Measurements from ENCODE around the gene PTTG1. TPM values are rescaled to one million over a fixed set of nuclear protein-coding genes. Genes with fewer than 3 reads are reported as not detected.

The PTTG1 gene
- total RNA-seq, 1 experiment from 2014 or later: 239 TPM

- TF ChIP-seq, protein P1, sequence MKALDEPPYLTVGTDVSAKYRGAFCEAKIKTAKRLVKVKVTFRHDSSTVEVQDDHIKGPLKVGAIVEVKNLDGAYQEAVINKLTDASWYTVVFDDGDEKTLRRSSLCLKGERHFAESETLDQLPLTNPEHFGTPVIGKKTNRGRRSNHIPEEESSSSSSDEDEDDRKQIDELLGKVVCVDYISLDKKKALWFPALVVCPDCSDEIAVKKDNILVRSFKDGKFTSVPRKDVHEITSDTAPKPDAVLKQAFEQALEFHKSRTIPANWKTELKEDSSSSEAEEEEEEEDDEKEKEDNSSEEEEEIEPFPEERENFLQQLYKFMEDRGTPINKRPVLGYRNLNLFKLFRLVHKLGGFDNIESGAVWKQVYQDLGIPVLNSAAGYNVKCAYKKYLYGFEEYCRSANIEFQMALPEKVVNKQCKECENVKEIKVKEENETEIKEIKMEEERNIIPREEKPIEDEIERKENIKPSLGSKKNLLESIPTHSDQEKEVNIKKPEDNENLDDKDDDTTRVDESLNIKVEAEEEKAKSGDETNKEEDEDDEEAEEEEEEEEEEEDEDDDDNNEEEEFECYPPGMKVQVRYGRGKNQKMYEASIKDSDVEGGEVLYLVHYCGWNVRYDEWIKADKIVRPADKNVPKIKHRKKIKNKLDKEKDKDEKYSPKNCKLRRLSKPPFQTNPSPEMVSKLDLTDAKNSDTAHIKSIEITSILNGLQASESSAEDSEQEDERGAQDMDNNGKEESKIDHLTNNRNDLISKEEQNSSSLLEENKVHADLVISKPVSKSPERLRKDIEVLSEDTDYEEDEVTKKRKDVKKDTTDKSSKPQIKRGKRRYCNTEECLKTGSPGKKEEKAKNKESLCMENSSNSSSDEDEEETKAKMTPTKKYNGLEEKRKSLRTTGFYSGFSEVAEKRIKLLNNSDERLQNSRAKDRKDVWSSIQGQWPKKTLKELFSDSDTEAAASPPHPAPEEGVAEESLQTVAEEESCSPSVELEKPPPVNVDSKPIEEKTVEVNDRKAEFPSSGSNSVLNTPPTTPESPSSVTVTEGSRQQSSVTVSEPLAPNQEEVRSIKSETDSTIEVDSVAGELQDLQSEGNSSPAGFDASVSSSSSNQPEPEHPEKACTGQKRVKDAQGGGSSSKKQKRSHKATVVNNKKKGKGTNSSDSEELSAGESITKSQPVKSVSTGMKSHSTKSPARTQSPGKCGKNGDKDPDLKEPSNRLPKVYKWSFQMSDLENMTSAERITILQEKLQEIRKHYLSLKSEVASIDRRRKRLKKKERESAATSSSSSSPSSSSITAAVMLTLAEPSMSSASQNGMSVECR (CRISPR knock-in tag; IDR thresholded peaks at IDR 0.05; ENCODE audit: borderline replicate concordance): no peak
- TF ChIP-seq MLX (CRISPR knock-in tag; IDR thresholded peaks at IDR 0.05) (no peak), ERG (CRISPR knock-in tag; IDR thresholded peaks at IDR 0.05) (no peak), ZNF232 (CRISPR knock-in tag; IDR thresholded peaks at IDR 0.05) (no peak), ZNF263 (CRISPR knock-in tag; IDR thresholded peaks at IDR 0.05; ENCODE audit: low read depth) (no peak)
Observed at GRCh38 chr5:160445751-160446150, 24.1 kb downstream of the PTTG1 start (continued).

DNA sequence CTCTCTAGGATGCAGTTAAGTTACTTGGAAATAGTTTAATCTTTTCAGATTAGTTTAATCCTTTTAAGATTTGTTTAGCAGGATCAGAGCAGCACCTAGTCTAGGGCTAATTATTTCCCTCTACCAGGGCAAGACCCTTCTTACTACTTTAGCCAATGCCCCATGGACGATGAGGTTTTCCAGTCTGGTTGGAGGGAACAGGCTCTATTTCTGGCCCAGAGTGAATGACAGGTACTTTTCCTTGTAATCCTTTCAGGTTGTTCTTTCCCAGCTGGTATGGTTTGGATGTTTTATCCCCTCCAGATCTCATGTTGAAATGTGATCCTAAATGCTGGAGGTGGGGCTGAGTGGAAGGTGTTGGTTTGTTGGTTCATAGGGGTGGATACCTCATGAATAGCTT, 27.2 kb downstream of the PTTG1 start:
- H3K27me3 Mint-ChIP-seq (ENCODE audit: low read depth): no peaks in the 10 kb centered on the region; the same call in 1 of the 2 replicates
- ATAC-seq (no peak), DNase-seq (ENCODE audit: low spot score) (no peak)
- ChIA-PET POLR2A (no interaction called here), CTCF (interaction anchor here (0.6 to 1.3 kb wide), 2 partner anchors 10 to 59 kb away, joined by 4 to 5 read pairs; no protein-coding TSS in a partner anchor)
- H3K9me3 Mint-ChIP-seq: peaks cover 18% of the 10 kb centered on the region; the same call in 1 of the 2 replicates
- no peak overlapping the region for H3K27ac Mint-ChIP-seq
- peaks cover 3% of the 10 kb centered on the region for H3K4me1 Mint-ChIP-seq
- no peaks in the 10 kb centered on the region for H3K36me3 Mint-ChIP-seq
- no peak overlapping the region for H3K4me3 Mint-ChIP-seq
- no peak for TF ChIP-seq USF2 (CRISPR knock-in tag; IDR thresholded peaks at IDR 0.05)
- TF ChIP-seq SMAD3 (CRISPR knock-in tag; IDR thresholded peaks at IDR 0.05; ENCODE audit: borderline replicate concordance): no peak
- TF ChIP-seq, protein P2, sequence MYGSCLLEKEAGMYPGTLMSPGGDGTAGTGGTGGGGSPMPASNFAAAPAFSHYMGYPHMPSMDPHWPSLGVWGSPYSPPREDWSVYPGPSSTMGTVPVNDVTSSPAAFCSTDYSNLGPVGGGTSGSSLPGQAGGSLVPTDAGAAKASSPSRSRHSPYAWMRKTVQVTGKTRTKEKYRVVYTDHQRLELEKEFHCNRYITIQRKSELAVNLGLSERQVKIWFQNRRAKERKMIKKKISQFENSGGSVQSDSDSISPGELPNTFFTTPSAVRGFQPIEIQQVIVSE (CRISPR knock-in tag; IDR thresholded peaks at IDR 0.05; ENCODE audit: borderline replicate concordance): no peak
- TF ChIP-seq, protein P3, sequence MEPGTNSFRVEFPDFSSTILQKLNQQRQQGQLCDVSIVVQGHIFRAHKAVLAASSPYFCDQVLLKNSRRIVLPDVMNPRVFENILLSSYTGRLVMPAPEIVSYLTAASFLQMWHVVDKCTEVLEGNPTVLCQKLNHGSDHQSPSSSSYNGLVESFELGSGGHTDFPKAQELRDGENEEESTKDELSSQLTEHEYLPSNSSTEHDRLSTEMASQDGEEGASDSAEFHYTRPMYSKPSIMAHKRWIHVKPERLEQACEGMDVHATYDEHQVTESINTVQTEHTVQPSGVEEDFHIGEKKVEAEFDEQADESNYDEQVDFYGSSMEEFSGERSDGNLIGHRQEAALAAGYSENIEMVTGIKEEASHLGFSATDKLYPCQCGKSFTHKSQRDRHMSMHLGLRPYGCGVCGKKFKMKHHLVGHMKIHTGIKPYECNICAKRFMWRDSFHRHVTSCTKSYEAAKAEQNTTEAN (CRISPR knock-in tag; IDR thresholded peaks at IDR 0.05): no peak
- TF ChIP-seq FOXK1 (CRISPR knock-in tag; IDR thresholded peaks at IDR 0.05): no peak
- no peak for TF ChIP-seq MXD4 (CRISPR knock-in tag; IDR thresholded peaks at IDR 0.05; ENCODE audit: borderline replicate concordance)
- TF ChIP-seq, protein P4, sequence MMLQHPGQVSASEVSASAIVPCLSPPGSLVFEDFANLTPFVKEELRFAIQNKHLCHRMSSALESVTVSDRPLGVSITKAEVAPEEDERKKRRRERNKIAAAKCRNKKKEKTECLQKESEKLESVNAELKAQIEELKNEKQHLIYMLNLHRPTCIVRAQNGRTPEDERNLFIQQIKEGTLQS (CRISPR knock-in tag; conservative IDR thresholded peaks at IDR 0.05): no peak
- no peak for TF ChIP-seq ZNF121 (CRISPR knock-in tag; IDR thresholded peaks at IDR 0.05)
- TF ChIP-seq, protein P5, sequence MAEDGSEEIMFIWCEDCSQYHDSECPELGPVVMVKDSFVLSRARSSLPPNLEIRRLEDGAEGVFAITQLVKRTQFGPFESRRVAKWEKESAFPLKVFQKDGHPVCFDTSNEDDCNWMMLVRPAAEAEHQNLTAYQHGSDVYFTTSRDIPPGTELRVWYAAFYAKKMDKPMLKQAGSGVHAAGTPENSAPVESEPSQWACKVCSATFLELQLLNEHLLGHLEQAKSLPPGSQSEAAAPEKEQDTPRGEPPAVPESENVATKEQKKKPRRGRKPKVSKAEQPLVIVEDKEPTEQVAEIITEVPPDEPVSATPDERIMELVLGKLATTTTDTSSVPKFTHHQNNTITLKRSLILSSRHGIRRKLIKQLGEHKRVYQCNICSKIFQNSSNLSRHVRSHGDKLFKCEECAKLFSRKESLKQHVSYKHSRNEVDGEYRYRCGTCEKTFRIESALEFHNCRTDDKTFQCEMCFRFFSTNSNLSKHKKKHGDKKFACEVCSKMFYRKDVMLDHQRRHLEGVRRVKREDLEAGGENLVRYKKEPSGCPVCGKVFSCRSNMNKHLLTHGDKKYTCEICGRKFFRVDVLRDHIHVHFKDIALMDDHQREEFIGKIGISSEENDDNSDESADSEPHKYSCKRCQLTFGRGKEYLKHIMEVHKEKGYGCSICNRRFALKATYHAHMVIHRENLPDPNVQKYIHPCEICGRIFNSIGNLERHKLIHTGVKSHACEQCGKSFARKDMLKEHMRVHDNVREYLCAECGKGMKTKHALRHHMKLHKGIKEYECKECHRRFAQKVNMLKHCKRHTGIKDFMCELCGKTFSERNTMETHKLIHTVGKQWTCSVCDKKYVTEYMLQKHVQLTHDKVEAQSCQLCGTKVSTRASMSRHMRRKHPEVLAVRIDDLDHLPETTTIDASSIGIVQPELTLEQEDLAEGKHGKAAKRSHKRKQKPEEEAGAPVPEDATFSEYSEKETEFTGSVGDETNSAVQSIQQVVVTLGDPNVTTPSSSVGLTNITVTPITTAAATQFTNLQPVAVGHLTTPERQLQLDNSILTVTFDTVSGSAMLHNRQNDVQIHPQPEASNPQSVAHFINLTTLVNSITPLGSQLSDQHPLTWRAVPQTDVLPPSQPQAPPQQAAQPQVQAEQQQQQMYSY (CRISPR knock-in tag; IDR thresholded peaks at IDR 0.05): no peak
- TF ChIP-seq PRRX2 (CRISPR knock-in tag; IDR thresholded peaks at IDR 0.05): no peak
- TF ChIP-seq, protein P1 (CRISPR knock-in tag; IDR thresholded peaks at IDR 0.05; ENCODE audit: borderline replicate concordance): no peak

All from WTC11 (cell line).